ENCODE data around the gene FAM180B.

- TF ChIP-seq RAD21 (IDR thresholded peaks at IDR 0.05; ENCODE audit: low read depth) (no peak), CEBPB (IDR thresholded peaks at IDR 0.05) (no peak), REST (IDR thresholded peaks at IDR 0.05; ENCODE audit: low read depth) (no peak), MAX (IDR thresholded peaks at IDR 0.05) (no peak), TAF1 (IDR thresholded peaks at IDR 0.05; ENCODE audit: low read depth) (no peak)
These were observed 39.8 kb downstream of the FAM180B start for GRCh38 chr11:47626234-47626633.
